ENCODE results near the gene DVL3. TPM values are rescaled to one million over a fixed set of nuclear protein-coding genes. Genes with fewer than 3 reads are reported as not detected.

Gene DVL3
- total RNA-seq, 1 experiment from 2014 or later: 108 TPM

DNA sequence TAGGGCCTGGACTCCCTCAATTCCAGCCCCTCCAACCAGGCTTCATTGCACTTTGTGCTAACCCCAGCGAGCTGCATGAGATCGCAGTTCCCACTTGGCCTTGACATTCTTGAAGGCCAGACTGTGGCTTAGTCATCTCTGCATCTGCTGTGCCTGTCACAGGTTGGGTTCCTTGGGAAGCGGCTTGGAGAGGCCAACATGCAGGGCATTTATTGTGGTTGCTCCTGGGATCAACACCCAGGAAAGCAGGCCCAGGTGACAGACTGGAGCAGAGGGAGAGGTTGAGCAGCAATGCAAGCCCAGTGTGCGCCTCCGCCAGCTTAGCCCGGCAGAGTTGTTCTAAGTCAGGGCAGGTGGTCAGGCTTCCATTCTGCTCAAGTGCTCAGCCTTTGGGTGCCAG, 41.4 kb downstream of the DVL3 start:
- H3K36me3 ChIP-seq (ENCODE audit: low read depth): peaks cover 25% of the 10 kb centered on the region
- no peaks in the 10 kb centered on the region for H3K27me3 ChIP-seq (ENCODE audit: insufficient read depth, low read depth)
- H2AFZ ChIP-seq: no peak overlapping the region
- DNase-seq: no peak
- no peaks in the 10 kb centered on the region for H4K20me1 ChIP-seq (ENCODE audit: insufficient read depth)
- TF ChIP-seq EZH2 (IDR thresholded peaks at IDR 0.05; ENCODE audit: low read depth): no peak
- no peak for TF ChIP-seq CTCF (conservative IDR thresholded peaks at IDR 0.05)
- BruUV-seq (replicated peaks): no TSS peak
- H3K9me2 ChIP-seq (ENCODE audit: insufficient read depth): no peaks in the 10 kb centered on the region
- ChIA-PET CTCF (no interaction called here), POLR2A (ENCODE audit: unreplicated experiment) (interaction anchor here (0.7 kb wide), 1 partner anchor 10 kb away, joined by 3 read pairs; no protein-coding TSS in a partner anchor)
- no peaks in the 10 kb centered on the region for H3K9me3 ChIP-seq (ENCODE audit: insufficient read depth, low read depth)
- no peaks in the 10 kb centered on the region for H3K4me1 ChIP-seq (replicated peaks; ENCODE audit: insufficient read depth)
- H3K4me2 ChIP-seq: no peak overlapping the region
- H3K4me3 ChIP-seq: no peak overlapping the region
- H3K27ac ChIP-seq: no peak overlapping the region
- intact Hi-C loops (cut with micrococcal nuclease; ENCODE audit: unreplicated experiment): no loop called here
- H3F3A ChIP-seq (ENCODE audit: insufficient read depth, low read depth): peaks cover 13% of the 10 kb centered on the region
- no peaks in the 10 kb centered on the region for H3K79me2 ChIP-seq (ENCODE audit: low read depth)

GRCh38 chr3:184198509-184198908, 43.3 kb downstream of the DVL3 start:
- no peak for DNase-seq
- Histone ChIP-seq H3K27me3 (ENCODE audit: insufficient read depth, low read depth) (no peaks in the 10 kb centered on the region), H3K4me1 (replicated peaks; ENCODE audit: insufficient read depth) (no peaks in the 10 kb centered on the region), H3K4me2 (no peak overlapping the region), H3K36me3 (ENCODE audit: low read depth) (peaks cover 8% of the 10 kb centered on the region), H2AFZ (no peak overlapping the region), H3K27ac (no peak overlapping the region), H4K20me1 (ENCODE audit: insufficient read depth) (no peaks in the 10 kb centered on the region), H3K79me2 (ENCODE audit: low read depth) (no peaks in the 10 kb centered on the region), H3K4me3 (no peak overlapping the region), H3F3A (ENCODE audit: insufficient read depth, low read depth) (peaks cover 13% of the 10 kb centered on the region), H3K9me3 (ENCODE audit: insufficient read depth, low read depth) (no peaks in the 10 kb centered on the region), H3K9me2 (ENCODE audit: insufficient read depth) (no peaks in the 10 kb centered on the region)
- ChIA-PET POLR2A (ENCODE audit: unreplicated experiment) (no interaction called here), CTCF (interaction anchor here (0.6 kb wide), 1 partner anchor 1103 kb away, joined by 13 read pairs; no protein-coding TSS in a partner anchor)
- BruUV-seq (replicated peaks): no TSS peak
- TF ChIP-seq CTCF (conservative IDR thresholded peaks at IDR 0.05): no peak
- TF ChIP-seq EZH2 (IDR thresholded peaks at IDR 0.05; ENCODE audit: low read depth): no peak
- intact Hi-C loops (cut with micrococcal nuclease; ENCODE audit: unreplicated experiment): no loop called here

GRCh38 chr3:184200825-184201224, 45.6 kb downstream of the DVL3 start:
- H3K9me2 ChIP-seq (ENCODE audit: insufficient read depth): no peaks in the 10 kb centered on the region
- intact Hi-C loops (cut with micrococcal nuclease; ENCODE audit: unreplicated experiment): no loop called here
- no peak overlapping the region for H2AFZ ChIP-seq
- DNase-seq: no peak
- H3K79me2 ChIP-seq (ENCODE audit: low read depth): no peaks in the 10 kb centered on the region
- no peak overlapping the region for H3K4me3 ChIP-seq
- 0 out of 2 replicates have a peak, but pooled peaks cover 2% of the 10 kb centered on the region for H3K36me3 ChIP-seq (ENCODE audit: low read depth)
- peaks cover 6% of the 10 kb centered on the region for H3K27me3 ChIP-seq (ENCODE audit: insufficient read depth, low read depth)
- no peaks in the 10 kb centered on the region for H3F3A ChIP-seq (ENCODE audit: insufficient read depth, low read depth)
- H3K4me2 ChIP-seq: no peak overlapping the region
- H3K4me1 ChIP-seq (replicated peaks; ENCODE audit: insufficient read depth): no peaks in the 10 kb centered on the region
- no peaks in the 10 kb centered on the region for H4K20me1 ChIP-seq (ENCODE audit: insufficient read depth)
- POLR2A ChIA-PET (ENCODE audit: unreplicated experiment): no interaction called here
- BruUV-seq (replicated peaks): no TSS peak
- CTCF ChIA-PET: no interaction called here
- H3K9me3 ChIP-seq (ENCODE audit: insufficient read depth, low read depth): no peaks in the 10 kb centered on the region
- TF ChIP-seq EZH2 (IDR thresholded peaks at IDR 0.05; ENCODE audit: low read depth): no peak
- TF ChIP-seq CTCF (conservative IDR thresholded peaks at IDR 0.05): no peak
- H3K27ac ChIP-seq: no peak overlapping the region

Data from PC-9 (cell line).